ENCODE data around the gene SNRPD3.
"Not testable (repeated sequence)": the region's sequence is repeated elsewhere in the genome, so short reads cannot be mapped to it uniquely, and the experiment has no call there.

Gene SNRPD3

DNA sequence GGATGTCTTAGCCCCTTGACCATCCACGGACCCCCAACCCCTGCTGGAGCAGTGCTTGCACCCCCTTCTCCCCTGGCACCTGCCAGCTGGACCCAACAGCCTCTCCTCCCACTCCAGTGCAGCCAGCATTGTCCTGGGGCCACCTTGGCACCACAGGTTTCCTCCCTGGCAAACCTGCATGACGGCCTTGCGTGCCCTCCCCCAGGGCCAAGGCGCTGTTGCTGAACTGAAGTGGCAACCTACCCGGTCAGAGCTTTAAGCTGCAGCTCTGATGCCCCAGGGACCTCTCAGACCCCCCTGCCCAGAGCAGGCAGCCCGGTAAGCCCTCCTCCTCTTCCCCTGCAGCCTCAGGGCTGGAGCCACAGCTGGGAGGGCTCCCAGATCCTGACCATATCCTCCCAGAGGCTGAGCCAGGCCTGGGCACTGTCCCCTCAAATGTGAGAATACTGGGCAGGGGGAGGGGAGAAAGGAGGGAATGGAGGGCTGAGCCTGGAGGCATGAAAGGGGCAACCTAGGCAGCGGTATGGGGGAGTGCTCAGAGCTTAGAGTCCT, 38.8 kb downstream of the SNRPD3 start:
- TF ChIP-seq, protein P1, sequence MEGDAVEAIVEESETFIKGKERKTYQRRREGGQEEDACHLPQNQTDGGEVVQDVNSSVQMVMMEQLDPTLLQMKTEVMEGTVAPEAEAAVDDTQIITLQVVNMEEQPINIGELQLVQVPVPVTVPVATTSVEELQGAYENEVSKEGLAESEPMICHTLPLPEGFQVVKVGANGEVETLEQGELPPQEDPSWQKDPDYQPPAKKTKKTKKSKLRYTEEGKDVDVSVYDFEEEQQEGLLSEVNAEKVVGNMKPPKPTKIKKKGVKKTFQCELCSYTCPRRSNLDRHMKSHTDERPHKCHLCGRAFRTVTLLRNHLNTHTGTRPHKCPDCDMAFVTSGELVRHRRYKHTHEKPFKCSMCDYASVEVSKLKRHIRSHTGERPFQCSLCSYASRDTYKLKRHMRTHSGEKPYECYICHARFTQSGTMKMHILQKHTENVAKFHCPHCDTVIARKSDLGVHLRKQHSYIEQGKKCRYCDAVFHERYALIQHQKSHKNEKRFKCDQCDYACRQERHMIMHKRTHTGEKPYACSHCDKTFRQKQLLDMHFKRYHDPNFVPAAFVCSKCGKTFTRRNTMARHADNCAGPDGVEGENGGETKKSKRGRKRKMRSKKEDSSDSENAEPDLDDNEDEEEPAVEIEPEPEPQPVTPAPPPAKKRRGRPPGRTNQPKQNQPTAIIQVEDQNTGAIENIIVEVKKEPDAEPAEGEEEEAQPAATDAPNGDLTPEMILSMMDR (IDR thresholded peaks at IDR 0.05; ENCODE audit: insufficient read depth, low read depth, low read length, missing control alignments), result no peak
- DNase-seq (ENCODE audit: low read depth), result no peak
- H3K4me3 ChIP-seq (ENCODE audit: low read length), result no peak overlapping the region

DNA sequence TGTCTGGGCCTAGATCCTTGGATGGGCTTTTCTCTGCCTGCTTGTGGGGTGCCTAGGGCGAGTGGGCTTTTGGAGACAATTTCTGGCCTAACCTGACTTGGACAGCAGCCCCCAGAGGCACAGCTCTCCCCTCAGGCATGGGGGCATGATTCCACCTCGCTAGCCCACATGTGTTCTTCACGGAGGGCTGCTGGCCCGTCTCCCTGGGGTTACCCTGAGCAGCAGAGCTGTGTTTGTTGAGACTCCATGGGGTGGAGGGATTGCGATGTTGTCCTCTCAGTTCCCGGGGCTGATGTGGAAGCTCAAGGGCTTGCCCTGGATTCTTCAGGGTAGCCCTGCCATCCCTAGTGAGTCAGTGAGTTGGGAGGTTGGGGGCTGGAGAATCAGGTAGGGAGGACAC, 39.4 kb downstream of the SNRPD3 start:
- TF ChIP-seq, protein P1 (IDR thresholded peaks at IDR 0.05; ENCODE audit: insufficient read depth, low read depth, low read length, missing control alignments), result no peak
- no peak for DNase-seq (ENCODE audit: low read depth)
- H3K4me3 ChIP-seq (ENCODE audit: low read length), result no peak overlapping the region

DNA sequence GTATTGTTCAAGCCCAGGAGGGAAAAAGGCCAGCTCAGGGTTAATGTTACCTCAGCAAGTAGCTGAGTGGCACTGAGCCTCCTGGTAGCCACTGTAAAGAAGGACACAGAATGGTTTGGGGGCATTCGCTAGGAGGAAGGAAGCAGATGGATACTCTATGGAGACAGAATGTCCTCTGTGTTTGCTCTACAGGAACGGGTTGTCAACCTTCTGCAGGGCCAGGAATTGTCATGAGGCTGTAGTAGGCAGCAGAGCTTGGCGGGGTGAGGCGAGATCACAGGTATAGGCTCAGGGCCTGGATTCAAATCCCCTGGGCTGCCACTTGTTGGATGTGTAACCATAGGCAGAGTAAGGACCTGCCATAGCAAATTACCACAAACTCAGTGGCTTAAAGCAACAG, 40.1 kb downstream of the SNRPD3 start:
- TF ChIP-seq, protein P1 (IDR thresholded peaks at IDR 0.05; ENCODE audit: insufficient read depth, low read depth, low read length, missing control alignments), result no peak
- DNase-seq (ENCODE audit: low read depth), result no peak
- no peak overlapping the region for H3K4me3 ChIP-seq (ENCODE audit: low read length)

DNA sequence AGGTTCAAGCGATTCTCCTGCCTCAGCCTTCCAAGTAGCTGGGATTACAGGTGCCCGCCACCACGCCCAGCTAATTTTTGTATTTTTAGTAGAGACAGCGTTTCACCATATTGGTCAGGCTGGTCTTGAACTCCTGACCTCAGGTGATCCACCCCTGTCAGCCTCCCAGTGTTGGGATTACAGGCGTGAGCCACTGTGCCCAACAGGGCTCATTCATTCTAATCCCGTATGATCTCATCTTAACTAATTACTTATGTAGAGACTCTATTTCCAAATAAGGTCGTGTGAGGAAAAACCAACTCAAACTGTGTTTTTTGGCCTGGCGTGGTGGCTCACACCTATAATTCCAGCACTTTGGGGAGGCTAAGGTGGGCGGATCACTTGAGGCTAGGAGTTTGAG, 41.3 kb downstream of the SNRPD3 start:
- not testable (repeated sequence) for H3K4me3 ChIP-seq (ENCODE audit: low read length); DNase-seq (ENCODE audit: low read depth)

DNA sequence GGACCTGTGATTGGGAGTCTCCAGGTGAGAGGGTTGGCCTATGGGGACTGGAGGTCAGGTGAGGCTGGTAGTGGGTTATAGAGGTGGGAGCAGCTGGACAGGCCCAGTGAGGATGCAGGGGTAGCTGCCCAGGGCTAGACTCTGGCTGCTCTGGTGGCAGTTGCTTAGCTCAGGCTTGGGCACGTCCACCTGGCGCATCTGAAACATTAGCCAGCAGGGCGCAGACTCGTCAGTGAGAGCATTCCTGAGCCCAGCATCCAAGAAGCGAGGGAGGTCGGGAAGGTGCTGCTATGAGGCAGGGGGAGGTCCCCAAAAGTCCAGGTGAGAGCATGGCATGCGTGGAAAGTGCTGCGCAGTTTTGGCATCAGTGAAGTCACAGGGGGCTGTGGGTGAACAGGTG, 43.7 kb downstream of the SNRPD3 start:
- peak; percentile 58 for DNase-seq (ENCODE audit: low read depth)
- TF ChIP-seq, protein P1 (IDR thresholded peaks at IDR 0.05; ENCODE audit: insufficient read depth, low read depth, low read length, missing control alignments), result peak; percentile 27
- no peak overlapping the region for H3K4me3 ChIP-seq (ENCODE audit: low read length)

DNA sequence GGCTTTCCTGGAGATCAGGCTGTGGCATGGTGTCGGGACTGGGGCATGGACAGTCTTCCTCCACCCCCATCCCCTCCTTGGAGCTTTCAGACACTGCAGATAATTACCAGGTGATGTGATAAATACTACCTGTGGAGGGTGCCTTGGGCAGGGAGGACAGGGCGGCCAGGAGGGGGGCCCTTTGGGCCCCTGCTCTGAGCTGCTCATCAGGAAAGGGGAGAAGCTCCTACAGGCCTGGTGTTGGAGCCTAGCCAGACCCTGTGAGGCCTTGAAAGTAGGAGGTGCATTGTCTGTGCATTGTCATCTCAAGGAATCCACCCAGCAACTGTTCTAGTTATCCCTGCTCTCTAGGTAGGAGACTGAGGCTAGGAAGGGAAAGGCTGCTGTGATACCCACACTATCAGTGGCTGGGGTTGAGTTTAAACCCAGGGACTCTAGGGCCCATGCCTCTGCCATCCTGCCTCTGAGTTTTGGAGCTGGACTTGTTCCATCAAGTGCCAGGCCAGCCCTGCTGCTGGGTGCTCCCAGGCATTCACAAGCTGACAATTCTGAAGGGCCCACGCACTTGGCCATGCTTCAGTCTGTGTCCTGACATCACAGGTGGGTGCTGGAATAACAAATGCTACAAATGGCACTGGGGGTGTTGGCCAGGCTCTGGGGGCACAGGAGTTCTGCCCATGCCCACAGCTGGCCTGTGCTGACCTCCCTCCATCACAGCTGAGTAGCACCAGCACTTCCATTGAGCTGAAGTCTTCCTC, 44.3 kb downstream of the SNRPD3 start:
- DNase-seq (ENCODE audit: low read depth), result peak; percentile 45
- not testable (repeated sequence) for H3K4me3 ChIP-seq (ENCODE audit: low read length)

DNA sequence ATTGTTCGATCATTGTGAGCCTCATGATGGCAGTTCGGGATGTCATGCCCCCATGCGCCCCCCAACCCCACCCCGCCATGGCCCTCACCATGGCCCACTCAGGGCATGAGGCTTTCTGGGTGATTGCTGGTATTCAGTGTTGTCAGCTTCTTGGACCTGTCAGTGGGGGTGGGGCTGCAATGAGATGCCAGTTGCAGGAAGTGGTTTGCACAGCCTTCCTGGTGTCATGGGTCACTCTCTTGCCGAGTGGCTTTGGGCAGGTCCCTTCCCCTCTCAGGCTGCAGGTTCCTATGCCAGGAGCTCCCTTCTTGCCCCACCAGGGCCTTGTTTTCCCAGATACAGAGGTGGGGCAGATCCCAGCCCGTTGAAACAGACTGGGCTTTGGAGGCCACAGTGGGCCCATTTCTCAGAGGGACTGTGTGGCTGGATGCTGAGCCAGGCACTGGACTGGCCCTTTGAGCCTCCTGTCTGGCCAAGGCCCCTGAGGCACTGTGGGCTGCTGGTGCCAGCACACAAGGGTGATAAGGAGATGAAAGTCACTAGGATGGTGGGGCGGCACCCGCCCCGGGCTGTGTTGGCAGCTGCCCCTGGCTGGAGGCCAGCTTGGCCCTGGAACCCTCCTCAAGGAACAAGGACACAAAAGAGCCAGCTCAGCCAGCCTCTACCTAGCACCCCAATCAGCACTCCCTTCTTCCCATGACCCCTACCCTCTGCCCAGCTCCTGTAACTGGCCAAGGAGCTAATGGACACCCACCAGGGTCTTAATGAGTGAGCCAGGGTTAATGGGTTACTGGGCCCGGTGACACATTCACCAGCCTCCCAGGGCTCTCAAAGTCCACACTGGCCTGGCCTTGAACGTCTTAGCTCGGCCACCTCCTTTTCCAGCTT, 45.7 kb downstream of the SNRPD3 start:
- TF ChIP-seq, protein P1 (IDR thresholded peaks at IDR 0.05; ENCODE audit: insufficient read depth, low read depth, low read length, missing control alignments), result no peak
- no peak for DNase-seq (ENCODE audit: low read depth)
- H3K4me3 ChIP-seq (ENCODE audit: low read length), result no peak overlapping the region

DNA sequence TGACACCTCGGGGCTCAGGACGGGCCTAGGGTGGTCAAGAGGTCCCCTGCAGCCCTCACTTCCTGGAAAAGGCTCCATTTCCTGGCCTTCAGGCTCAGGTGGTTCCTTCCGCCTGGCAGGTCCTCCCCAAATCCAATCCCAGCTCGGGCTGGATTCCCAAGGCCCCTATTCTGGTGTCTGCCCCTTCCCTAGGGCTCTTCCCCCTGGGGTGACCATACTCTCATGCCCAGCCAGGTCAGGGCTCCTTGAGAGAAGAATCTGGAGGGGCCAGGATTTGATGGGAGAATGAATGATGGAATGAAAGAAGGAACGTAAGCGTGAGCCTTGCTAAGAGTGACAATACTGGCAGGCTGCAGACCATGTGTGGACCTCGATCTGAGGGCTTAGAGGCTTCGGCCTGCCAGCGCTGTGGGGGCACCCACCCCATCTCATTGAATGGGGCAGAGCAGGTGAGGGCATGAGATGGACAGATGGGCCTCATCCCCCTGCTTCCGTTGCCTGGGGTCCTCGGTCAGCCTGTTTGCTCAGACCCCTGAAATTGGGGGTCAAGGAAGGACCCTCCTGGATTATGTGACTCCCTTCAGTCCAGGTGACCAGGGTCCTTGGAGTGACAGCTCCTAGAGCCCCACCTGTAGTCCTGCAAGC, 46.4 kb downstream of the SNRPD3 start:
- not testable (repeated sequence) for DNase-seq (ENCODE audit: low read depth); H3K4me3 ChIP-seq (ENCODE audit: low read length)

DNA sequence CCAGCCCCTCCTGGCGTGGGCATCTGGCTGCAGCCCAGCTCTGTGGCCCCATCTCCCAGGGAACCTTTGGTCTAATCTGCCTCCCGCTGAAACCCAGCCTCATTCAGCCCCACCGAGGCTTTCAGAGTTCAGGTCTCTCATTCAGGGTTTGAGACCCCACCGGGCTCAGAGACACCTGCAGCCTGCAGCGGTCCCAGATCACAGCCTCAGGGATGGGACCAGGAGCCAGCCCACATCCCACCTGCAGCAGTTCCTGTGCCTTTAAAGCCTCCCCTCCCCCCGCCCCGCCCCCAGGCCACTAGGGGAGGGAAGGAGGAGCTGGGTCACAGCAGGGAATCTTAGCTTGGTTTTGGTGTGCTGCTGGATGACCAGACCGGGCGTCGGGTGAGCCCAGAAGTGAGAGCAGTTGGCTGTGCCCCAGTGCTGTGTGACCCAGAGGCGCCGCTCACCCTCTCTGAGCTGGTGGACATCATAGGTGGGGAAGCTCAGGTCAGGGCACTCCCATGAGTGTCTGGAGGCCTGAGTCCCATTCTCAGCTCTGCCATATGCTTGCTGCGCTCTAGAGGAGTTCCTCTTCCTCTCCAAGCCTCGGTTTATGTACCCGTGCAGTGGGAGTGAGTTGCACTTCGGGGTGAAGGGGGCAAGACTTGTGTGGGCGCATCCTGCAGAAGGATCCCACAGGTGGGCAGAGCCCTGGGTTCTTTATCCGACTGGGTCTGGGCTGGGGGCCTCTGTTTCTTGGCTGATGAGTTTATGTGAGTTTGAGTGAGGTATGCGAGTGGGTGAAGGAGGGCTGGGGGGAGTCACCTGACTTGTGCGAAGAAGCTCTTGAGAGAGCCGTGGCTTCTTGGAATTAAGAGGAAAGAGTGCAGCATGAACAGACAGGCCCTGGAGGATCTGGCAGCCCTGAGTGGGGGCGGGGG, 47.3 kb downstream of the SNRPD3 start, which contains the start of gene GGT1:
Gene GGT1 (plus strand): TSS at position 347 of the 923 bp plus-strand sequence. CDS start 7,889 bp downstream, outside the sequence.
- DNase-seq (ENCODE audit: low read depth), result not testable (repeated sequence)
- peak within 1 kb of the TSS; percentile 18 for H3K4me3 ChIP-seq (ENCODE audit: low read length)

DNA sequence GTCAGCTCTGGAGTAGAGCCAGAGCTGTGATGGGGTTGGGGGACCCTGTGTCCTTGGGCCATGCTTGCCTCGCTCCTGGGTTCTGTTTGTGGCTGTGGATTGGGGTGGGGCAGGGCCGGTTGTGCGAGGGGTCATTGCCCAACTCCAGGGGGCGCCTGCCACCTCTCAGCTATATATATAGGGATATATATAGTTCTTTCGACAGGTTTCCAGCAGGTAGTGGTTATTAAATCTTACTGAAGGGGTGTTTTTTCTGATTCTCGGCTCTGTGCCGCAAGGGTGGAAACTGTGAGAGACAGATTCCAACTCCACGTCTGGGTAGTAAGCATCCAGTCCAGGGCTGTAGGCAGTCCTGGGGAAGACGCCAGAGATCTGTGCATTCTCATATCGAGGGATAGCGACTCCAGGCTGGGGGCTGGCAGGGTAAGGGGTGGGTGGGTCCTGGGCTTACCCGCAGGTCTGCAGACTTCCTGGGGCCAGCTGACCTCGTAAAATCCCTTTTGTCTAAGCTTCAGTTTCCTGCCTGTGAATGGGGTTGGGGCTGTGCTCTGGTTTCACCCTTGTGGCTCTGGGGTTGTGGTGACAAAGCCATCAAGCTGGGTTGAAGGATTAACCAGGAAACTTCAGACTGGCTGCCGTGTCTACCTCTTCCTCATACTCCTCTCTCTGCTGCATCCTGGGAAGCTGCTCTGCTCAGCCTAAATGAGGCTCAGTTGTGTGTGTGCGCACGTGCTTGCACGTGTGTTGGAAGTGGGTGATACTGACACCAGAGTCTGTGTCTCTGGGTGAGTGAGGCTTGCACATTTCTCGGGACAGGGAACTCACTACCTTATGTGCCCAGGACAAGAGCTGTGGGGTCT, 48.2 kb downstream of the SNRPD3 start:
- H3K4me3 ChIP-seq (ENCODE audit: low read length); DNase-seq (ENCODE audit: low read depth): not testable (repeated sequence)

Measured in epithelial cell of esophagus (primary cell).